HepG2 (cell line): Measurements from ENCODE around the gene APBA3. TPM values are rescaled to one million over a fixed set of nuclear protein-coding genes. Genes with fewer than 3 reads are reported as not detected.

Source experiments
- CAMTA2 ChIP-seq: sonication (generic); formaldehyde crosslinking; IDR thresholded peaks from 2 replicates; pipeline ENCODE4 v1.4.0; 2020; ENCODE audit warnings: mild to moderate bottlenecking, missing genetic modification reagents, borderline replicate concordance
- EED ChIP-seq: sonication (generic); formaldehyde crosslinking; IDR thresholded peaks from 2 replicates; pipeline ENCODE4 v1.5.0; 2020; ENCODE audit warnings: mild to moderate bottlenecking, missing genetic modification reagents
- KDM2A ChIP-seq: sonication (generic); formaldehyde crosslinking; IDR thresholded peaks from 2 replicates; pipeline ENCODE4 v1.4.0; 2020; ENCODE audit warnings: low read depth, missing genetic modification reagents, borderline replicate concordance
- KDM5A ChIP-seq: fragments of 200-600 bp; sonication (generic); IDR thresholded peaks from 2 replicates; pipeline ENCODE4 v1.7.0; 2018; ENCODE audit warnings: antibody characterized with exemption, mild to moderate bottlenecking, low read length, borderline replicate concordance
- MYNN ChIP-seq: sonication (generic); formaldehyde crosslinking; IDR thresholded peaks from 2 replicates; pipeline ENCODE4 v1.4.0; 2020; ENCODE audit warnings: mild to moderate bottlenecking, low read depth, missing genetic modification reagents
- PHF8 ChIP-seq: sonication (generic); formaldehyde crosslinking; IDR thresholded peaks from 2 replicates; pipeline ENCODE4 v1.5.0; 2020; ENCODE audit warnings: missing genetic modification reagents
- SMAD1 ChIP-seq: sonication (generic); formaldehyde crosslinking; IDR thresholded peaks from 2 replicates; pipeline ENCODE4 v1.4.0; 2020; ENCODE audit warnings: missing genetic modification reagents, low read depth, mild to moderate bottlenecking, borderline replicate concordance
- SMAD9 ChIP-seq: sonication (generic); formaldehyde crosslinking; IDR thresholded peaks from 2 replicates; pipeline ENCODE4 v1.5.1; 2020; ENCODE audit warnings: mild to moderate bottlenecking, missing genetic modification reagents
- TCF12 ChIP-seq, 2 experiments: fragments of 450-650 bp in 1 of 2; sonication (generic) in 1 of 2; formaldehyde crosslinking in 1 of 2; IDR thresholded peaks; 2 replicates each; pipeline versions ENCODE4 v1.6.1 to v1.8.0; 2017 to 2022; ENCODE audit warnings: antibody characterized with exemption in 1 of 2, mild to moderate bottlenecking in 1 of 2, missing genetic modification reagents in 1 of 2, moderate library complexity in 1 of 2
- ZBTB21 ChIP-seq: sonication (generic); formaldehyde crosslinking; IDR thresholded peaks from 2 replicates; pipeline ENCODE4 v1.4.0; 2020; ENCODE audit warnings: missing genetic modification reagents
- ZNF281 ChIP-seq: sonication (generic); formaldehyde crosslinking; IDR thresholded peaks from 2 replicates; pipeline ENCODE4 v1.4.0; 2020; ENCODE audit warnings: missing genetic modification reagents, borderline replicate concordance
- ZNF556 ChIP-seq: sonication (generic); formaldehyde crosslinking; IDR thresholded peaks from 2 replicates; pipeline ENCODE4 v1.4.0; 2020; ENCODE audit warnings: mild to moderate bottlenecking, missing genetic modification reagents, borderline replicate concordance
- ZNF687 ChIP-seq: sonication (generic); formaldehyde crosslinking; IDR thresholded peaks from 2 replicates; pipeline ENCODE4 v1.5.1; 2020; ENCODE audit warnings: mild to moderate bottlenecking, missing genetic modification reagents, moderate library complexity
- ZXDC ChIP-seq: sonication (generic); formaldehyde crosslinking; IDR thresholded peaks from 2 replicates; pipeline ENCODE4 v1.5.0; 2020; ENCODE audit warnings: mild to moderate bottlenecking, missing genetic modification reagents
- polyA plus RNA-seq, 8 experiments: library from polyadenylated mRNA; depleted of rRNA in 3 of 8; stranded (reverse) in 7 of 8; unstranded in 1 of 8; fragments of >200 nt; fragmentation: Illumina TruSeq in 4 of 8; extraction: Trizol in 4 of 8; gene quantifications; 2 replicates each; pipeline versions ENCODE4 v1.2.1 to v1.2.3, GENCODE V29; 2011 to 2016; ENCODE audit warnings: low read depth in 4 of 8, missing spikeins in 1 of 8, mixed read lengths in 1 of 8; ENCODE audit not compliant: insufficient read depth in 1 of 8
- total RNA-seq, 5 experiments: library from RNA; depleted of rRNA; stranded (reverse); fragments of >200 nt; fragmentation: Illumina TruSeq; extraction: Trizol; gene quantifications; 2 replicates each; pipeline ENCODE4 v1.2.3, GENCODE V29; 2016; ENCODE audit warnings: low read depth in 1 of 5
- TF ChIP-seq, protein P1 (sequence below): sonication (generic); formaldehyde crosslinking; IDR thresholded peaks from 2 replicates; pipeline ENCODE4 v1.5.0; 2020; ENCODE audit warnings: mild to moderate bottlenecking, missing genetic modification reagents

The APBA3 gene
- total and polyA plus RNA-seq, 2 of the 13 experiments (the other 11 are each of a cell fraction or from before 2014, with no cell fraction given), result 14.2 to 14.3 TPM

- no peak for TF ChIP-seq ZXDC
- TF ChIP-seq MYNN, result peak; percentile 35; the same call in 1 of the 2 replicates
- TF ChIP-seq TCF12 (IDR thresholded peaks at IDR 0.05), result no peak
- TF ChIP-seq TCF12 (CRISPR knock-in tag; IDR thresholded peaks at IDR 0.05), result no peak
- TF ChIP-seq EED (CRISPR knock-in tag), result no peak
- TF ChIP-seq ZNF687 (CRISPR knock-in tag), result peak; percentile 74
- no peak for TF ChIP-seq ZBTB21 (CRISPR knock-in tag)
- no peak for TF ChIP-seq SMAD1 (CRISPR knock-in tag)
- TF ChIP-seq KDM2A, result peak; percentile 70; the same call in 1 of the 2 replicates
- TF ChIP-seq KDM5A, result peak; percentile 67; the same call in 1 of the 2 replicates
- TF ChIP-seq PHF8, result peak; percentile 90
- TF ChIP-seq, protein P1, sequence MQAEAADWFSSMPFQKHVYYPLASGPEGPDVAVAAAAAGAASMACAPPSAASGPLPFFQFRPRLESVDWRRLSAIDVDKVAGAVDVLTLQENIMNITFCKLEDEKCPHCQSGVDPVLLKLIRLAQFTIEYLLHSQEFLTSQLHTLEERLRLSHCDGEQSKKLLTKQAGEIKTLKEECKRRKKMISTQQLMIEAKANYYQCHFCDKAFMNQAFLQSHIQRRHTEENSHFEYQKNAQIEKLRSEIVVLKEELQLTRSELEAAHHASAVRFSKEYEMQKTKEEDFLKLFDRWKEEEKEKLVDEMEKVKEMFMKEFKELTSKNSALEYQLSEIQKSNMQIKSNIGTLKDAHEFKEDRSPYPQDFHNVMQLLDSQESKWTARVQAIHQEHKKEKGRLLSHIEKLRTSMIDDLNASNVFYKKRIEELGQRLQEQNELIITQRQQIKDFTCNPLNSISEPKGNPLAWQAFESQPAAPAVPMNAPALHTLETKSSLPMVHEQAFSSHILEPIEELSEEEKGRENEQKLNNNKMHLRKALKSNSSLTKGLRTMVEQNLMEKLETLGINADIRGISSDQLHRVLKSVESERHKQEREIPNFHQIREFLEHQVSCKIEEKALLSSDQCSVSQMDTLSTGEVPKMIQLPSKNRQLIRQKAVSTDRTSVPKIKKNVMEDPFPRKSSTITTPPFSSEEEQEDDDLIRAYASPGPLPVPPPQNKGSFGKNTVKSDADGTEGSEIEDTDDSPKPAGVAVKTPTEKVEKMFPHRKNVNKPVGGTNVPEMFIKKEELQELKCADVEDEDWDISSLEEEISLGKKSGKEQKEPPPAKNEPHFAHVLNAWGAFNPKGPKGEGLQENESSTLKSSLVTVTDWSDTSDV (CRISPR knock-in tag), result no peak
- TF ChIP-seq ZNF281 (CRISPR knock-in tag), result no peak
- peak; percentile 72; the same call in 1 of the 2 replicates for TF ChIP-seq ZNF556
- TF ChIP-seq SMAD9 (CRISPR knock-in tag), result no peak
- no peak; the same call in 1 of the 2 replicates for TF ChIP-seq CAMTA2 (CRISPR knock-in tag)
These were observed at the start of gene APBA3 (continued) for GRCh38 chr19:3761382-3762129.
